CD4-positive, alpha-beta memory T cell (primary cell): ENCODE measurements around the gene WNT7B. TPM values are rescaled to one million over a fixed set of nuclear protein-coding genes. Genes with fewer than 3 reads are reported as not detected.

Experiments
- CTCF ChIA-PET: fragments of 350-600 bp; sonication (Branson Sonifier 250); formaldehyde crosslinking; loops from one replicate; lab custom pipeline; 2021; ENCODE audit warnings: inconsistent platforms; ENCODE audit not compliant: partially characterized antibody; lab: Charles Lee
- POLR2A ChIA-PET: fragments of 350-600 bp; sonication (Branson Sonifier 250); formaldehyde crosslinking; loops from one replicate; lab custom pipeline; 2021; ENCODE audit not compliant: partially characterized antibody; lab: Charles Lee
- DNase-seq, 5 donors: peaks; one replicate each; pipeline versions ENCODE4 v3.0.0 to v3.0.0-alpha.2; 2020 to 2022; ENCODE audit warnings: mixed read lengths in 1 of 5
- H3K27ac ChIP-seq: one replicate; pipeline ENCODE4 v1.7.0; 2013; ENCODE audit warnings: low read depth, low read length
- H3K27me3 ChIP-seq: 2 replicates; pipeline ENCODE4 v1.7.0; 2013; ENCODE audit warnings: mild to moderate bottlenecking, low read length, moderate library complexity; ENCODE audit not compliant: insufficient read depth
- H3K36me3 ChIP-seq: 2 replicates; pipeline ENCODE4 v1.7.0; 2013; ENCODE audit warnings: mild to moderate bottlenecking, low read length, moderate library complexity; ENCODE audit not compliant: insufficient read depth
- H3K4me1 ChIP-seq: 2 replicates; pipeline ENCODE4 v1.7.0; 2013; ENCODE audit warnings: mild to moderate bottlenecking, low read length, moderate library complexity; ENCODE audit not compliant: insufficient read depth
- H3K4me3 ChIP-seq, 2 donors: one replicate each; pipeline ENCODE4 v1.7.0; 2013; ENCODE audit warnings: low read length in 2 of 2, mild to moderate bottlenecking in 1 of 2
- H3K9me3 ChIP-seq, 2 donors: one replicate each; pipeline ENCODE4 v1.7.0; 2013; ENCODE audit warnings: low read length in 2 of 2, control low read depth in 1 of 2; ENCODE audit not compliant: control insufficient read depth in 1 of 2
- H3K27ac Mint-ChIP-seq, 7 donors: one replicate each; pipeline ENCODE4 v1.8.0; 2020 to 2021; ENCODE audit warnings: mixed read lengths in 7 of 7, mild to moderate bottlenecking in 6 of 7, inconsistent platforms in 3 of 7, moderate library complexity in 3 of 7
- H3K27me3 Mint-ChIP-seq, 2 donors: one replicate each; pipeline ENCODE4 v1.8.0; 2020 to 2021; ENCODE audit warnings: mixed read lengths in 2 of 2
- H3K36me3 Mint-ChIP-seq, 2 donors: one replicate each; pipeline ENCODE4 v1.8.0; 2020 to 2021; ENCODE audit warnings: mixed read lengths in 2 of 2, inconsistent platforms in 1 of 2, mild to moderate bottlenecking in 1 of 2
- H3K4me1 Mint-ChIP-seq, 4 donors: one replicate each; pipeline ENCODE4 v1.8.0; 2020 to 2021; ENCODE audit warnings: mixed read lengths in 4 of 4, mild to moderate bottlenecking in 1 of 4
- H3K4me3 Mint-ChIP-seq, 8 donors: one replicate each; pipeline ENCODE4 v1.8.0; 2020 to 2021; ENCODE audit warnings: mixed read lengths in 8 of 8, mild to moderate bottlenecking in 7 of 8, moderate library complexity in 6 of 8, inconsistent platforms in 3 of 8
- H3K9me3 Mint-ChIP-seq, 8 donors: one replicate each; pipeline ENCODE4 v1.8.0; 2020 to 2021; ENCODE audit warnings: mixed read lengths in 8 of 8, mild to moderate bottlenecking in 5 of 8, inconsistent platforms in 3 of 8, moderate library complexity in 1 of 8
- intact Hi-C: fragments of 100-400 bp; cut with micrococcal nuclease; formaldehyde crosslinking; loops from one replicate; pipeline ENCODE4 v1.15.1; 2023
- polyA plus RNA-seq, 2 donors: library from polyadenylated mRNA; unstranded; fragments of 300-500 nt; fragmentation: Illumina TruSeq; gene quantifications; one replicate each; pipeline ENCODE4 v1.2.3, GENCODE V29; 2021
- total RNA-seq, 2 experiments: library from RNA; stranded (reverse); gene quantifications; one replicate each; pipeline ENCODE4 v1.2.3, GENCODE V29; 2021

Gene WNT7B
- total and polyA plus RNA-seq, 4 experiments from 2014 or later = not detected

DNA sequence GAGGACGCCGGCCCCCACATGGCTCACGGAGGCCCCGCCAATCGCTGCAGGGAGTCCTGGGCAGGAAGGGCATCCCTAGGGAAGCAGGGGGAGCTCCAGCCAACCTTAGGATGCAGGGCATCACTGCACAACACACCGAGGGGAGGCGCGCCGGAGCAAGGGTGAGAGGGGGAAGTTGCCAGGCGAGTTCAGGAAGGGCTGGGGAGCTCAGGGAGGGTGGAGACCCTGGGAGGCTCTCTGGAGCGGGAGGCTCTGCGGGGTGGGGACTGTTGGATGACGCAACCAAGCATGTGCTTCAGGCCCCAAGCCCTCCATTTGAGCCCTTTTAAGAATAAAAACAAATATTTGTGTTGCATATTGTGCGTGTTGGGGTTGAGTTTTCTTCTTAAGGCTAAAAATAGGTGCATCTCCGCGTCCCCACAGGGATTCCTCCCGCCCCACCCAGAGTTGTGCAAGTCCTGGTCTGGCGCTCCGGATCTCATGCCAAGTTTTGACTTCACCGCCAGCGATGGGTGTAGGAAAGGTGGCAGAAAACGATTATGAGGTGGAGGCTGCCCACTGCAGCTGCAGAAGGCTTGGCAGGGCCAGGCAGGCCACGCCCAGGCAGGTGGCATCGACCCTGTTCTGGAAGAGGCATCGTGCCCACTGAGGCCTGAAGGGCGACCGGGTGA lies 65.2 kb downstream of the WNT7B start:
- no peak for DNase-seq
- no peak overlapping the region for H3K4me3 Mint-ChIP-seq
- Histone ChIP-seq H3K36me3 (no peaks in the 10 kb centered on the region), H3K4me3 (no peak overlapping the region), H3K27me3 (no peaks in the 10 kb centered on the region), H3K4me1 (no peaks in the 10 kb centered on the region), H3K27ac (no peak overlapping the region), H3K9me3 (no peaks in the 10 kb centered on the region)
- H3K4me1 Mint-ChIP-seq = no peaks in the 10 kb centered on the region
- no peaks in the 10 kb centered on the region for H3K36me3 Mint-ChIP-seq
- CTCF ChIA-PET = no interaction called here
- H3K27ac Mint-ChIP-seq = no peak overlapping the region
- intact Hi-C loops = no loop called here
- H3K9me3 Mint-ChIP-seq = peaks cover 0 to 5% (median 0%) of the 10 kb centered on the region in 8 donors
- peaks cover 0 to 3% of the 10 kb centered on the region in 2 donors for H3K27me3 Mint-ChIP-seq
- POLR2A ChIA-PET = no interaction called here

DNA sequence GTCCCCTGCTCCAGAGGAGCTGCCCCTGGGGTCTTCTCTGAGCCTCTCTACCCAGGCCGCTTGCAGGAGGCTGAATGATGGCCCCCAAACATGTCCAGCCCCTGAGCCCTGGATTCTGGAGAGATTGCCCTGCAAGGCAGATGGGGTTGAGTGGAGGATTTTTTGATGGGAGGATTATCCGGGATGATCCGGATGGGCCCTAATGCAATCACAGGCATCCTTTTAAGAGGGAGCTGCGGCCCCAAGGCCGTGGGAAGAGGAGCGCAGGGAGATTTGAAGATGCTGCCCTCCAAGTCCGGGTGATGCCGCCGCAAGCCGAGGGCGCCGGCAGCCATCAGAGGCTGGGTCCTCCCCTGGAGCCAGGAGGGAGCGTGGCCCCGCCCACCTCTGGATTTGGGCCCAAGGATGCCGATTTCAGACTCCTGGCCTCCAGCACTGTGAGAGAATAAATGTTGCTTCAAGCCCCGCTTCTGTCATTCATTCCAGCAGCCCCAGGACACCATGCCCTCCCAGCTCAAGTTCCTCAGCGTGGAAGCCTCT lies 66.0 kb downstream of the WNT7B start:
- intact Hi-C loops = no loop called here
- Mint-ChIP-seq H3K4me3 (no peak overlapping the region), H3K9me3 (peaks cover 0 to 5% (median 0%) of the 10 kb centered on the region in 8 donors), H3K4me1 (no peaks in the 10 kb centered on the region), H3K27me3 (peaks cover 0 to 3% of the 10 kb centered on the region in 2 donors), H3K36me3 (no peaks in the 10 kb centered on the region), H3K27ac (no peak overlapping the region)
- no peaks in the 10 kb centered on the region for H3K9me3 ChIP-seq
- no peak overlapping the region for H3K27ac ChIP-seq
- no peak for DNase-seq
- ChIA-PET CTCF (no interaction called here), POLR2A (no interaction called here)
- no peaks in the 10 kb centered on the region for H3K4me1 ChIP-seq
- no peaks in the 10 kb centered on the region for H3K36me3 ChIP-seq
- no peaks in the 10 kb centered on the region for H3K27me3 ChIP-seq
- H3K4me3 ChIP-seq = no peak overlapping the region

DNA sequence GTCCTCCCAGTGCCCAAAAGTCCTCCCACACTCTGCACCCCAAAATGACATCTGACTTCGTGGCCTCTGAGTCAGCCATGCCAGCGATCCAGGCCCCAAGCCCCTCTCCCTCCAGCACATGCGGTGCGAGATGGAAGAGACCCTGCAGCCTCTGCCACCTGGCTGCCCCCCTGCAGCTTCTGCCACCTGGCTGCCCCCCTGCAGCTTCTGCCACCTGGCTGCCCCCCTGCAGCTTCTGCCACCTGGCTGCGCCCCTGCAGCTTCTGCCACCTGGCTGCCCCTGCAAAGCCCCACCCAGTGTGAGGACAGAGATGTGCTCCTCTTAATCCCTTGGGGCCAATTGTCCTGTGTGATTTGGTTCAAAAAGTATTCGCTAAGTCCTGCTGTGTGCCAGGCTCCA lies 68.0 kb downstream of the WNT7B start:
- Histone ChIP-seq H3K4me3 (no peak overlapping the region), H3K36me3 (no peaks in the 10 kb centered on the region), H3K9me3 (no peaks in the 10 kb centered on the region), H3K4me1 (no peaks in the 10 kb centered on the region), H3K27me3 (no peaks in the 10 kb centered on the region), H3K27ac (no peak overlapping the region)
- POLR2A ChIA-PET = no interaction called here
- H3K27me3 Mint-ChIP-seq = peaks cover 6 to 7% of the 10 kb centered on the region in 2 donors
- H3K4me3 Mint-ChIP-seq = no peak overlapping the region
- no peak overlapping the region for H3K27ac Mint-ChIP-seq
- H3K4me1 Mint-ChIP-seq = no peaks in the 10 kb centered on the region
- no peak for DNase-seq
- peaks cover 0 to 1% (median 0%) of the 10 kb centered on the region in 8 donors for H3K9me3 Mint-ChIP-seq
- intact Hi-C loops = no loop called here
- no peaks in the 10 kb centered on the region for H3K36me3 Mint-ChIP-seq
- CTCF ChIA-PET = no interaction called here

DNA sequence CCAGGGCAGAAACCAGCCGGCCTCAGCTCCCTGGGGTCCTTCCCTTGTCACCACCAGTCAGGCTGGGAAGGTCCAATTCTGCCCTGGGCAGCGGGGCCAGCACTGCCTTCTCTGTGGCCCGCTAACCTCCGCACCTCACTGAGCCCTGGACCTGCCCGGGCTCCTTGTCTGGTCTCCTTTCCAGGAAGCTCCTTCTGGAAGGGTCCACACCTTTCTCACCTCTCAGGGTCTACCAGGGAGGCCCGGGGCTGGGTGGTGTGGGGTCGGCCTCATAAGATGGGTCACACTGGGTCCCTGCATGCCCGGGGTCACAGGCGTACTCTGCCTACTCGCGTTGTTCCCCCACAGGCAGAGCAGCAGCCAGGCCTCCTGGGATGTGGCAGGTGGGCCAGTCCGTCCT lies 69.0 kb downstream of the WNT7B start:
- Mint-ChIP-seq H3K27ac (no peak overlapping the region), H3K4me1 (no peaks in the 10 kb centered on the region), H3K27me3 (peaks cover 6% of the 10 kb centered on the region in 2 donors), H3K9me3 (no peaks in the 10 kb centered on the region), H3K4me3 (no peak overlapping the region), H3K36me3 (no peaks in the 10 kb centered on the region)
- Histone ChIP-seq H3K27ac (no peak overlapping the region), H3K36me3 (no peaks in the 10 kb centered on the region), H3K4me3 (no peak overlapping the region), H3K9me3 (no peaks in the 10 kb centered on the region), H3K27me3 (no peaks in the 10 kb centered on the region), H3K4me1 (no peaks in the 10 kb centered on the region)
- ChIA-PET POLR2A (no interaction called here), CTCF (no interaction called here)
- intact Hi-C loops = no loop called here
- no peak for DNase-seq

DNA sequence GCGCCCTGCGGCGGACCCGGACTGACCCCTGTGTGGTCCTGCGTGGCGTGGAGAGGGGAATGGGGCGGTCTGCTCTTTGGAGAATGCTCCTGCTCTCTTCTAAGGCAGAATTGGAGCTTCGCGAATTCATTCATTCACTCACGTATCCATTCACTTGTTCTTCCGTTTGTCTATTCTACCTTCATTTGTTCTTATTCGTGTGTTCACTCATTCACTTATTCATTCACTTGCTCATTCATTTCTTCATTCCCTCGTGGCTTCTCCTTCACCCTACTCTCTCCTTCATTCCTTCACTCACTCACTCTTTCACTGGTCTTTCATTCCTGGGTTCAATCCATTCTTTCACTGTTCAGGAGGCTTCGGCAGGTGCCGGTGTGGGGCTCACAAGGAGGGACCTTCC lies 69.6 kb downstream of the WNT7B start:
- no peaks in the 10 kb centered on the region for H3K9me3 Mint-ChIP-seq
- H3K36me3 Mint-ChIP-seq = no peaks in the 10 kb centered on the region
- no peak overlapping the region for H3K4me3 Mint-ChIP-seq
- Histone ChIP-seq H3K27me3 (no peaks in the 10 kb centered on the region), H3K4me3 (no peak overlapping the region), H3K9me3 (no peaks in the 10 kb centered on the region), H3K36me3 (no peaks in the 10 kb centered on the region), H3K27ac (no peak overlapping the region), H3K4me1 (no peaks in the 10 kb centered on the region)
- intact Hi-C loops = no loop called here
- H3K27me3 Mint-ChIP-seq = peaks cover 9% of the 10 kb centered on the region in 2 donors
- CTCF ChIA-PET = no interaction called here
- no peaks in the 10 kb centered on the region for H3K4me1 Mint-ChIP-seq
- POLR2A ChIA-PET = no interaction called here
- DNase-seq = no peak
- H3K27ac Mint-ChIP-seq = no peak overlapping the region

DNA sequence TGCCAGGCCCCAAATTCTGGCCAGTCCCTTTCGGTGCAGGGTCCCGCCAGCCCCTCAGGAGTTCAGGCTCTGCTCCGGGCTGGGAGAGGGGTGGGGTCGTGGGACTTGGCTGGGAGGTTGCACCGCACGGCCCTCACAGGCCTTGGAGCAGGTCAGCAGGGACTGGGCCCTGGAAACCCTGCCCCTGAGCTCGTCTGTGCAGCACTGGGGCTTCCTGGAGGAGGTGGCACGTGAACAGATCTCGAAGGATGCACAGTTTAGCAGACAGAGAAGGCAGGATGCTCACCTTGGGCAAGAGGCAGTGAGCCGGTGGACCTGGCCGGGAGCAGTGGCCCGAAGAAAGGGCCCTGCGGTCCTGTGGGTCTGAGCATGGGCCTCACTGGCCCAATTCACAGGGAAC lies 70.0 kb downstream of the WNT7B start:
- no peaks in the 10 kb centered on the region for H3K9me3 Mint-ChIP-seq
- H3K36me3 Mint-ChIP-seq = no peaks in the 10 kb centered on the region
- Histone ChIP-seq H3K27ac (no peak overlapping the region), H3K4me1 (no peaks in the 10 kb centered on the region), H3K36me3 (no peaks in the 10 kb centered on the region), H3K27me3 (no peaks in the 10 kb centered on the region), H3K4me3 (no peak overlapping the region), H3K9me3 (no peaks in the 10 kb centered on the region)
- DNase-seq = no peak
- no peaks in the 10 kb centered on the region for H3K4me1 Mint-ChIP-seq
- ChIA-PET POLR2A (no interaction called here), CTCF (no interaction called here)
- intact Hi-C loops = no loop called here
- no peak overlapping the region for H3K27ac Mint-ChIP-seq
- peaks cover 9% of the 10 kb centered on the region in 2 donors for H3K27me3 Mint-ChIP-seq
- no peak overlapping the region for H3K4me3 Mint-ChIP-seq

DNA sequence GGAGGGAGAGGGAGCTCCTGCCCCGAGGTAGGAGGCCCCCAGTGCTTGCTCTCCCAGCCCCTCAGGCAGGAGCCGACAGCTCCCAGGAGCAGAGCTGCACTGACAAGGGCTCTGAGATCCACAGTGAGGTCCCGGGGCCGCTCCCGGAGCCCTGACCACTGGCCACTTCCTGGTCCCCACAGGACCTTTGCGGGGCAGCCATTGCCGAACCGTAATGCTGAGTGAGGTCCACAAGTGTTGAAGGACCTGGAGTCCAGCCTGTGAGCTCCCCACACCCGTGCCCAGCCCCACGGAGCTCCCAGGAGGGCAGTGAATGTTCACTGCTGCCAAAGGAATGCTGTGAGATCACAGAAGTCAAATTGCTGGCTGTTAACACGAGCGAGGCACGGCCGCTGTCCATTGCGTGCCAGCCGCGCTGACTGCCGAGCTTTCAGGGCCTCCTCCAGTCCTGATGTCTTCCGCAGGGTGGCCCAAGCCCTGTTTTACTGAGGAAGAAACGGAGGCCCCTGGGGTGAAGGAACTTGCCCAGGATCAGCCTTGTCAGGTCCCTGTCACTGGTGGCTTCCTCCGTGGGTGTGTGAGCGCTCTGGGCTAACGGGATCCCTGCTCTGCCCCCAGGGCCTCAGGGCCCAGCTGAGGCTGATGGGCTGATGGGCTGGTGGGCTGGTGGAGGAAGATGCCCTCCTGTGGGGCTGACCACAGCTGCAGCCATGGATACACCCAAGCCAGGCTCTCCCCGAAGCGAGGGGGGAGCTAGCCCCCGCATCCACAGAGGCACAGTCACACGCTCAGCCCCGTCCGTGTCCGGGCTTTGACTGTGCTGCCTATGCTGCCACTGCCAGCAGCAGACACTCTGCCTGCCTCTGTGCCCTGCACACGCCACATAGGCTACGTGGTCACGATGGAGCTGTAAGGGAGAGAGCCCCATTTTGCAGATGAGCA lies 70.8 kb downstream of the WNT7B start:
- H3K9me3 ChIP-seq = no peaks in the 10 kb centered on the region
- ChIA-PET CTCF (no interaction called here), POLR2A (no interaction called here)
- Mint-ChIP-seq H3K27me3 (peaks cover 9% of the 10 kb centered on the region in 2 donors), H3K27ac (no peak overlapping the region), H3K4me3 (no peak overlapping the region), H3K4me1 (no peaks in the 10 kb centered on the region), H3K9me3 (no peaks in the 10 kb centered on the region), H3K36me3 (no peaks in the 10 kb centered on the region)
- H3K4me1 ChIP-seq = no peaks in the 10 kb centered on the region
- H3K27ac ChIP-seq = no peak overlapping the region
- H3K36me3 ChIP-seq = no peaks in the 10 kb centered on the region
- intact Hi-C loops = no loop called here
- no peaks in the 10 kb centered on the region for H3K27me3 ChIP-seq
- no peak overlapping the region for H3K4me3 ChIP-seq
- no peak for DNase-seq
